Adrenal gland (tissue), 12 donors: ENCODE measurements around the gene FAU. TPM values are rescaled to one million over a fixed set of nuclear protein-coding genes. Genes with fewer than 3 reads are reported as not detected.

Experiments used
- DNase-seq, 7 donors: peaks; one replicate each; pipeline ENCODE4 v3.0.0-alpha.2; 2019 to 2020
- H3K27ac ChIP-seq, 5 donors: fragments of 200-600 bp; sonication (generic) in 4 of 5; 1 replicate in 3 of 5; 2 replicates in 2 of 5; pipeline versions ENCODE4 v1.5.1 to v1.8.0; 2016 to 2020; ENCODE audit warnings: mild to moderate bottlenecking in 1 of 5
- H3K27me3 ChIP-seq: fragments of 200-600 bp; 2 replicates; pipeline ENCODE4 v1.8.0; 2021
- H3K36me3 ChIP-seq, 2 donors: fragments of 200-600 bp; replicated peaks in 1 of 2; 1 replicate in 1 of 2; 2 replicates in 1 of 2; pipeline versions ENCODE4 v1.5.1 to v1.8.0; 2018 to 2022
- H3K4me1 ChIP-seq, 2 donors: fragments of 200-600 bp; replicated peaks in 1 of 2; 1 replicate in 1 of 2; 2 replicates in 1 of 2; pipeline versions ENCODE4 v1.5.1 to v1.8.0; 2018 to 2021
- H3K4me3 ChIP-seq, 4 donors: fragments of 200-600 bp; sonication (generic) in 3 of 4; one replicate each; pipeline ENCODE4 v1.5.1; 2016 to 2018
- H3K9me3 ChIP-seq, 3 donors: fragments of 200-600 bp; sonication (generic) in 1 of 3; replicated peaks in 1 of 3; 1 replicate in 2 of 3; 2 replicates in 1 of 3; pipeline versions ENCODE4 v1.5.1 to v1.8.0; 2016 to 2021
- POLR2A ChIP-seq, 2 donors: fragments of 450-650 bp; IDR thresholded peaks; one replicate each; pipeline ENCODE4 v1.6.1; 2017; ENCODE audit warnings: antibody characterized with exemption in 2 of 2, mild to moderate bottlenecking in 2 of 2, moderate library complexity in 1 of 2
- WGBS, 4 donors: extraction: QIAGEN DNeasy Blood & Tissue Kit in 2 of 4; methylation state at CpG; one replicate each; pipeline versions ENCODE4 v1.1.5 to v1.1.7; 2013 to 2017; 5-methylcytosine and 5-hydroxymethylcytosine counted together
- intact Hi-C, 2 donors: fragments of 100-400 bp; cut with DNase I; formaldehyde crosslinking; loops; one replicate each; pipeline versions ENCODE4 v1.14.1 to v1.15.0; 2022 to 2023
- polyA plus RNA-seq, 3 donors: library from polyadenylated mRNA; stranded (reverse); fragments of 200-250 nt in 2 of 3; fragments of 350-450 nt in 1 of 3; fragmentation: Illumina TruSeq in 1 of 3; extraction: RNeasy Lipid Tissue Mini Kit (QIAGEN cat#74804) in 1 of 3; gene quantifications; one replicate each; pipeline ENCODE4 v1.2.3, GENCODE V29; 2013 to 2014
- total RNA-seq, 9 donors: library from RNA; depleted of rRNA in 4 of 9; stranded (reverse); fragments of >200 nt in 4 of 9; fragments of 120-200 nt in 1 of 9; fragmentation: NEBNext Ultra II Directional in 1 of 9; extraction: Animal tissue kit (Norgen Biotek cat#: 25700) in 1 of 9; gene quantifications; one replicate each; pipeline versions ENCODE4 v1.1.0 to v1.2.4, GENCODE V29; 2013 to 2023
- TF ChIP-seq, protein P1 (sequence below), 6 experiments: fragments of 450-650 bp in 4 of 6; fragments of 200-600 bp in 2 of 6; sonication (generic) in 1 of 6; IDR thresholded peaks; 1 replicate in 5 of 6; 2 replicates in 1 of 6; pipeline versions ENCODE4 v1.5.1 to v1.8.0; 2016 to 2021; ENCODE audit warnings: antibody characterized with exemption in 6 of 6, mild to moderate bottlenecking in 2 of 6, moderate library complexity in 1 of 6
- donor health status: healthy with polysubstance abuse.
- donor health status: Bipolar disorder and iron deficiency.
- donor health status: DM: yes; HTN: yes; CAD: no.
- donor health status: DM: no; HTN: no; CAD: no.
- donor health status: DM: no; HTN: no; CAD: no.
- donor health status: DM: yes; HTN: yes; CAD: no.

The FAU gene
- total and polyA plus RNA-seq, 12 donors = 361 to 2,488 (median 1,029) TPM

DNA sequence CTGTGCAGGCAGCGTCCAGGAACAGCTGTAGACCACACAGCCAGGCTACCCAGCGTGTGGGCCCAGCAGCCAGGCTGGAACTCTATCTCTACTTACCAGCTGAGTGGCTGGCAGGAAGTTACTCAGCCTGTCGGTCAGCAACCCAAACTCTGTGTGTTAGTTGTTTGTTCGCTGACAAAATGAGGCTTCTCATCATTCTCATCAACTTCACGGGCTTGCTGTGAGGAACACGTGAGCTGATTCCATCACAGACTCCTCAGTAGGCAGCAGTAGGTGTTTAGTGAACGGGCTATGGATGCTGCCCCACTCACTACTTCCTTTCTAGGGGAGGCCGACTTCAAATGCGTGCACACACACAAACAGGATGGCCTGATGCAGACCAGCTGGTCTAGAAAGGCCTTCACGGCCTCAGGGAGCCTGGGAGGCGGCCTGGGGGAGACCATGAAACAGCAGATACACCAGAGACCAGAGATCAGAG lies 47.3 kb upstream of the FAU start:
- Histone ChIP-seq H3K4me1 (no peaks in the 10 kb centered on the region), H3K27me3 (no peaks in the 10 kb centered on the region), H3K9me3 (no peaks in the 10 kb centered on the region), H3K27ac (no peak overlapping the region), H3K4me3 (no peak overlapping the region), H3K36me3 (no peaks in the 10 kb centered on the region)
- no peak for TF ChIP-seq POLR2A (IDR thresholded peaks at IDR 0.05)
- TF ChIP-seq, protein P1, sequence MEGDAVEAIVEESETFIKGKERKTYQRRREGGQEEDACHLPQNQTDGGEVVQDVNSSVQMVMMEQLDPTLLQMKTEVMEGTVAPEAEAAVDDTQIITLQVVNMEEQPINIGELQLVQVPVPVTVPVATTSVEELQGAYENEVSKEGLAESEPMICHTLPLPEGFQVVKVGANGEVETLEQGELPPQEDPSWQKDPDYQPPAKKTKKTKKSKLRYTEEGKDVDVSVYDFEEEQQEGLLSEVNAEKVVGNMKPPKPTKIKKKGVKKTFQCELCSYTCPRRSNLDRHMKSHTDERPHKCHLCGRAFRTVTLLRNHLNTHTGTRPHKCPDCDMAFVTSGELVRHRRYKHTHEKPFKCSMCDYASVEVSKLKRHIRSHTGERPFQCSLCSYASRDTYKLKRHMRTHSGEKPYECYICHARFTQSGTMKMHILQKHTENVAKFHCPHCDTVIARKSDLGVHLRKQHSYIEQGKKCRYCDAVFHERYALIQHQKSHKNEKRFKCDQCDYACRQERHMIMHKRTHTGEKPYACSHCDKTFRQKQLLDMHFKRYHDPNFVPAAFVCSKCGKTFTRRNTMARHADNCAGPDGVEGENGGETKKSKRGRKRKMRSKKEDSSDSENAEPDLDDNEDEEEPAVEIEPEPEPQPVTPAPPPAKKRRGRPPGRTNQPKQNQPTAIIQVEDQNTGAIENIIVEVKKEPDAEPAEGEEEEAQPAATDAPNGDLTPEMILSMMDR (IDR thresholded peaks at IDR 0.05) = no peak
- WGBS, 4 donors = 66 to 77% (median 73%) methylated on average over 9 to 11 of the region's 11 CpGs
- intact Hi-C loops = no loop called here
- DNase-seq = no peak

DNA sequence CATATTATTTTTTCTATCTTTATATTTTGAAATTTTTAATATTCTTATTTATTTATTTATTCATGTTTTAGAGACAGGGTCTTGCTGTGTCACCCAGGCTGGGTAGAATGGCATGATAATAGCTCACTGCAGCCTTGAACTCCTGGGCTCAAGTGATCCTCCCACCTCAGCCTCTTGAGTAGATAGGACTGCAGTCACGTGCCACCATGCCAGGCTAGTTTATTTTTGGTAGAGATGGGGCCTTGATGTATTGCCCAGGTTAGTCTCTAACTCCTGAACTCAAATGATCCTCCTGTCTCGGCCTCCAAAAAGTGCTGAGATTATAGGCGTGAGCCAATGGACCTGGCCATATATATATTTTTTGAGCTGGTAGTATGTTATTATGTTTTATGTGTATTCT lies 45.7 kb upstream of the FAU start:
- Histone ChIP-seq H3K36me3 (no peaks in the 10 kb centered on the region), H3K4me3 (no peak overlapping the region), H3K9me3 (no peaks in the 10 kb centered on the region), H3K27me3 (no peaks in the 10 kb centered on the region), H3K4me1 (no peaks in the 10 kb centered on the region), H3K27ac (no peak overlapping the region)
- intact Hi-C loops = no loop called here
- 67 to 87% (median 82%) methylated on average over 3 of the region's 3 CpGs for WGBS, 4 donors
- TF ChIP-seq POLR2A (IDR thresholded peaks at IDR 0.05) = no peak
- TF ChIP-seq, protein P1 (IDR thresholded peaks at IDR 0.05) = no peak
- DNase-seq = no peak

DNA sequence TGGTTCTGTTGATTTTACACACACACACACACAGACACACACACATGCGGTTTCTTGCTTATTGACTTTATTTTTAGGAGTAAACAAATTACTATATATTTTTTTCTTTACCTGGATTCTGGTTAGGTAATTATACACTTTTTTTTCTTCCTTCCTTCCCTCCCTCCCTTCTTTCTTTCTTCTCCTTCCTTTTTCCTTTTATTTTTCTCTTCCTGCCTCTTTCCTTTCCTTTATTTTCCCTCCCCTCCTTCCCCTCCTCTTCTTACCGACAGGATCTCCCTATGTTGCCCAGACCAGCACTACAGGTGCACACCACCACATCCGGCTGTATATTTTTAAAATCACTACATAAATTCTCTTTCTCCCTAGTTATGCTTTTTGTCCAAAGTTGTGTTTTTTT lies 45.0 kb upstream of the FAU start:
- 78 to 91% (median 87%) methylated on average over 3 of the region's 3 CpGs for WGBS, 4 donors
- Histone ChIP-seq H3K9me3 (no peaks in the 10 kb centered on the region), H3K4me3 (no peak overlapping the region), H3K4me1 (no peaks in the 10 kb centered on the region), H3K27ac (no peak overlapping the region), H3K36me3 (no peaks in the 10 kb centered on the region), H3K27me3 (no peaks in the 10 kb centered on the region)
- no peak for DNase-seq
- TF ChIP-seq, protein P1 (IDR thresholded peaks at IDR 0.05) = no peak
- intact Hi-C loops = no loop called here

GRCh38 chr11:65165410-65166317 lies 43.7 kb upstream of the FAU start:
- peak overlapping the region in 1 of 5 donors; percentile 22 for H3K27ac ChIP-seq
- WGBS, 4 donors = 46 to 57% (median 50%) methylated on average over 31 of the region's 31 CpGs
- intact Hi-C loops = no loop called here
- TF ChIP-seq, protein P1 (IDR thresholded peaks at IDR 0.05) = no peak
- no peak for TF ChIP-seq POLR2A (IDR thresholded peaks at IDR 0.05)
- no peaks in the 10 kb centered on the region for H3K27me3 ChIP-seq
- H3K4me3 ChIP-seq = no peak overlapping the region
- no peak for DNase-seq
- H3K36me3 ChIP-seq = no peaks in the 10 kb centered on the region
- H3K9me3 ChIP-seq = no peaks in the 10 kb centered on the region
- H3K4me1 ChIP-seq = no peaks in the 10 kb centered on the region
